ENCODE measurements around the gene RFC4. TPM values are rescaled to one million over a fixed set of nuclear protein-coding genes. Genes with fewer than 3 reads are reported as not detected.
A peak's percentile ranks its signal among the peaks of the same experiment; 100 is the strongest.

The RFC4 gene
- total RNA-seq, 1 donor from 2014 or later, result 22.1 TPM

DNA sequence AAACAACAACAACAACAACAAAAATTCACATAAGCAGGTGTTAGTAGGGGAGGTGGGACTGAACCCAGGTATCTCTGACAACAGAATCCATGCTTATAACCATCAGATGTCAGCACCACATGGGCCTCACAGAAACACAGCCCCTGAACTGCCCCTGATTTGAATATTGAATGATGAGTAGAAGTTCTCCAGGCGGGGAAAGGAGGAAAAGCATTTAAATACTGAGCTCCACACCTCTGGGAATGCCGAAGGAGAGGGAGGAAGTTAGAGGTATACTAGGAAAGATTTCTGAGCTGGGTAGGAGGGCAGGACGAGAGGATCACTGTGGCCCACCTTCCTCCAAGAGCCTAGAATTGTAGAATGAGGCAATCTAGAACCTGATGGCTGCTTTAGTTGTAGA, 54.8 kb downstream of the RFC4 start:
- no peak for DNase-seq (ENCODE audit: low read depth in 2 of 2)

DNA sequence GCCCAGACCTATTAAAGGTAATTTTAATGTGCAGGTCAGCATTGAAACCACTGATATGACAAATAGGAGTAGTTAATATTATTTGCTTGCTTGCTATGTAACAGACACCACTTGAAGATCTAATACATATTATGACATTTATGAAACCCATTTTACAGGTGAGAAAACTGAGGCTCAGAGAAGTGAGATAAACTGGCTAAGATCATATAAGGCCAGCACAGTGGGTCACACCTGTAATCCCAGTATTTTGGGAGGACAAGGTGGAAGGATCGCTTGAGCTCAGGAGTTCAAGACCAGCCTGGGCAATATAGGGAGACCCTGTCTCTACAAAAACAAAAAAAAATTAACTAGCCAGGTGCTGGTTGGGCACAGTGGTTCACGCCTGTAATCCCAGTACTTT, 56.0 kb downstream of the RFC4 start:
- no peak for DNase-seq (ENCODE audit: low read depth in 2 of 2)

DNA sequence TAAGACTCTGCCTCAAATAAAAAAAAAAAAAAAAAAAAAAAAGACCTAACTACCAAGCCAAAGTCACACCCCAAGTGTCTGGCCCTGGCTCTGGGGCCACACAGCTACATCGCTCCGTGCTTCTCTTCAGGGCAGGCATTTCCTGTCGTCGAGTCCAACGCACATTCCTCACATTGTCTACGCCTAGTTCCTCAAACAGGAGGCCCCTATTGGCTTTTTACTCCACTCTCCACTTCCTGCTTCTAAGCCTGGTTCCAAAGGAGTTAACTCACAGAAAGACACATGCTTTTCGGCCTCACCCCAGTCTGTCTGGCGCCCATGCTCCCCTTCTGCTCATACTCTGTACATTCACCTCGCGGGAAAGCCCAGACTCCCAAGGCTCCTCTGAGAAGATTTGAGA, 60.3 kb downstream of the RFC4 start:
- DNase-seq (ENCODE audit: low read depth in 2 of 2), result peak; percentile 42 to 52

DNA sequence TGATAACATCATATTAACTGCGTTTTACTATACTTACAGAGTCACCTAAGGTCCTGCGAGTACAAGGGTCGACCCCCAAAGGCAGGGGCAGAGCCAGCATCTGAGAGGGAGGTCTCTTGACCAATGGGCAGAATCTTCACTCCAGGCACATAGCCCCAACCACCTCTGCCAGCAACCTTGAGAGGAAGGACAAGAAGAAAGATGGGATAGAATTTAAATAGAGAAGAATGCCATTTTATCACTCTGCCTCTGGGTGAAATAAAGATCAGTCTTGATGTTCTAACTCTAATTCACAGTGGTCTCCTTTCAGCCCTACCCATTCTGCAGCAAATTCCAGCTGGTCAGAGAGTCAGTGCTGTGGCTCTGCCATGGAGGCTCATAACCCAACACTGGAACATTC, 62.6 kb downstream of the RFC4 start:
- DNase-seq (ENCODE audit: low read depth in 2 of 2), result no peak

DNA sequence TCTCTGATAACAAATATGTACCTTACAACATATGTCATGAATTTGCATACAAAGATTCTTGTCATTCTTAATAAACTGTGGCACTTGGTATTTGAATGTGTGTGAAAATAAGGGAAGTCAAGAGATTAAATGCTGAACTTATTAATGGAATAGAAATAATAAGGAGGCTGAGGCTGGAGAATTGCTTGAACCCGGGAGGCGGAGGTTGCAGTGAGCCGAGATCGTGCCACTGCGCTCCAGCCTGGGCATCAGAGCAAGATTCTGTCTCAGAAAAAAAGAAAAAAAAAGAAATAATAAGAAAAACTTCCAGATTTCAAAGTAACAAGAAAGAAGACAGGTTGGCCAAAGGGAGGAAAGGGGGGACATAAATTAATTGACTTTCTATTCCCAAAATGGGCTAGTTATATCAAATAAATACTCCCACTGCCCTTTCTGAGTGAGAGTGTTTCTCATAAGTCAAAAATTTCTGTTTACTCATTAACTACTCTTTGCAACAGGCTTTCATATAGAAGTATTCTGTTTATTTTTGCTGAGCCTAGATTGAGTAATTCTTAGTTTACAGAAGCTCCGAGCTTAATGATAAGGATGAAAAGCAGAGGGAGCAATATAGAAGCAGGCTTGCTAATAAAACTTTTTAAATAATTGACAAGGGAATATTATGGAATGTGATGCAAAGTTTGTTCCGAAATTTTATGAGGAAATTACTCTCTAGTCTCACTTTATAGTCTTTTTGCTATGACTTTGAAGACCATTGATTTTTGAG, 63.5 kb downstream of the RFC4 start:
- DNase-seq (ENCODE audit: low read depth in 2 of 2), result no peak

Other genes with a start within 250 kb of the RFC4 start
- gene TBCCD1, start 239.1 kb downstream of the RFC4 start, total RNA-seq, result 16.2 and 17.4 TPM in 2 replicates
- 38.3 and 38.9 TPM in 2 replicates for gene DNAJB11, start 235.8 kb downstream of the RFC4 start, total RNA-seq
- under 0.01 TPM in 1 of 2 replicates, not detected in the other for gene AHSG, start 193.4 kb downstream of the RFC4 start, total RNA-seq
- gene FETUB, start 166.1 kb downstream of the RFC4 start, total RNA-seq, result not detected in 2 replicates
- gene HRG, start 140.5 kb downstream of the RFC4 start, total RNA-seq, result not detected in 2 replicates
- gene KNG1, start 89.1 kb downstream of the RFC4 start, total RNA-seq, result not detected in 2 replicates
- 329 and 384 TPM in 2 replicates for gene EIF4A2, start 22.9 kb downstream of the RFC4 start, total RNA-seq
- not detected in 2 replicates for gene ADIPOQ, start 36.2 kb upstream of the RFC4 start, total RNA-seq
- 32.5 and 85.3 TPM in 2 replicates for gene ST6GAL1, start 124.0 kb upstream of the RFC4 start, total RNA-seq

Measured in dermis microvascular lymphatic vessel endothelial cell (primary cell).